Stimulated activated naive B cell treated with anti-CD40 and anti-IgM and Interleukin-4, amounts not matched to agents 10 μg/mL and 1 μg/mL and 100 μg/mL, for 72 hours (primary cell): ENCODE measurements around the gene SSC5D.
A peak's percentile ranks its signal among the peaks of the same experiment; 100 is the strongest.

Experiments used
- ATAC-seq, 2 donors: fragments of 150-1000 bp; cut with Tn5 transposase; replicated peaks; 2 replicates each; pipeline ENCODE4 v1.10.0; 2021; ENCODE audit warnings: moderate library complexity in 1 of 2
- DNase-seq: peaks from one replicate; pipeline ENCODE4 v3.0.0; 2021
- H3K27ac Mint-ChIP-seq: one replicate; pipeline ENCODE4 v1.8.0; 2022; ENCODE audit warnings: mild to moderate bottlenecking, mixed read lengths
- H3K27me3 Mint-ChIP-seq, 2 donors: one replicate each; pipeline ENCODE4 v1.8.0; 2022; ENCODE audit warnings: mixed read lengths in 2 of 2
- H3K36me3 Mint-ChIP-seq, 2 donors: one replicate each; pipeline ENCODE4 v1.8.0; 2022; ENCODE audit warnings: mixed read lengths in 2 of 2, mild to moderate bottlenecking in 1 of 2
- H3K4me1 Mint-ChIP-seq, 2 donors: one replicate each; pipeline ENCODE4 v1.8.0; 2022; ENCODE audit warnings: mixed read lengths in 2 of 2, mild to moderate bottlenecking in 1 of 2
- H3K4me3 Mint-ChIP-seq, 2 donors: one replicate each; pipeline ENCODE4 v1.8.0; 2022; ENCODE audit warnings: mild to moderate bottlenecking in 2 of 2, mixed read lengths in 2 of 2, moderate library complexity in 1 of 2
- H3K9me3 Mint-ChIP-seq, 2 donors: one replicate each; pipeline ENCODE4 v1.8.0; 2022; ENCODE audit warnings: mixed read lengths in 2 of 2, mild to moderate bottlenecking in 1 of 2

Gene SSC5D

DNA sequence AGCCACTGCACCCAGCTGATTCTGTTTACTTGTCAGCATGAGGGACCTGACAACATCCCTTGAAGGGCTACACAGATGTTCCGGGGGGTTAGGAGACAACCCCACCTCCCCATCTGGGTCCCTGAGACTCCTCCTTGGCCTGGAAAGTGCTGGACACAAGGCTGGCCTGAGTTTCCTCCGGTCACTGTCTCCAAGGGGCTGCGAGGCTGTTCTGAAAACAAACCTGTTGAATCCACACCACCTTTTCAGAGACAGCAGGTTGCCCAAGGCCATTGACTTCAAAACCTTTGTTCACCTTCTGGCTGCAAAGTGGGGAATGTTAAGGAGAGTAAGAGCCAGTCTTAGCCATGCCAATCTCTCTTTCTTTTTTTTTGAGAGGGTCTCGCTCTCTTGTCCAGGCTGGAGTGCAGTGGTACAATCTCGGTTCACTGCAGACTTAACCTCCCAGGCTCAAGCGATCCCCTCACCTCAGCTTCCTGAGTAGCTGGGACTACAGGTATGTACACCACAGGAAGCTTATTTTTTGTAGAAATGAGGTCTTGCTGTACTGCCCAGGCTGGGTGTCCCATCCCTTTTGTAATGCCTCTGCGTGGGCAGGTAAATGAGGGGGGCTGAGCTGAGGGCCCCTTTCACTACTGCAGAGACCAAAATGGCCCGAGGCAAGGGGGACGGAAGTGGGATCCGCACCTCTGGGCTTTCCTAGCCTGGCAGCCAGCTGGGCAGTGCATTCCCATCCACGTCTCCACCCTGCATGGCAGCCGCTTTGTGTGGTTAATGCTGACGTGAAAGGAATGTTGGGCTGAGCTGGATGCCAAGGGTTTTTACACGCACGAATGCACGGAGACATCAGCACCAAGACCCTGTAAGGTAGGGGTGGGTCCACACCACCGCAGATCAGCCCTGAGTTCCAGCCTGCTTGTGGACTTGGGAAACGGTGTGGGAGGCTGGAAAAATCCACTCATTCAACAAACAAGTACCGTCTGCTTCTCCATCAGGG is 13.7 kb upstream of the SSC5D start:
- H3K4me1 Mint-ChIP-seq = peaks cover 17 to 35% of the 10 kb centered on the region in 2 donors
- DNase-seq (no peak), ATAC-seq (no peak)
- H3K27ac Mint-ChIP-seq = no peak overlapping the region
- H3K27me3 Mint-ChIP-seq = no peaks in the 10 kb centered on the region
- H3K4me3 Mint-ChIP-seq = no peak overlapping the region
- no peaks in the 10 kb centered on the region for H3K9me3 Mint-ChIP-seq
- H3K36me3 Mint-ChIP-seq = peaks cover 9 to 14% of the 10 kb centered on the region in 2 donors

GRCh38 chr19:55476100-55476775 is 12.0 kb upstream of the SSC5D start, which contains the start of gene ZNF628:
Gene ZNF628 (plus strand): TSS chr19:55476617. CDS start chr19:55479911, 3,294 bp downstream.
- H3K4me1 Mint-ChIP-seq = peaks cover 21 to 40% of the 10 kb centered on the region in 2 donors
- no peaks in the 10 kb centered on the region for H3K27me3 Mint-ChIP-seq

GRCh38 chr19:55477905-55478304 is 10.3 kb upstream of the SSC5D start:
- Mint-ChIP-seq H3K4me1 (peaks cover 21 to 40% of the 10 kb centered on the region in 2 donors), H3K27ac (no peak overlapping the region), H3K36me3 (peaks cover 14 to 22% of the 10 kb centered on the region in 2 donors), H3K27me3 (no peaks in the 10 kb centered on the region), H3K9me3 (no peaks in the 10 kb centered on the region), H3K4me3 (peak overlapping the region; percentile 93)
- ATAC-seq (no peak), DNase-seq (no peak)

More at GRCh38 chr19:55476100-55476775, 12.0 kb upstream of the SSC5D start, which contains the start of gene ZNF628:
- DNase-seq (peak; percentile 95), ATAC-seq (peak; percentile 96)
- Mint-ChIP-seq H3K27ac (peak within 1 kb of the TSS; percentile 96), H3K4me3 (peak within 1 kb of the TSS; percentile 93), H3K36me3 (peaks cover 13 to 22% of the 10 kb centered on the region in 2 donors), H3K9me3 (no peaks in the 10 kb centered on the region)

DNA sequence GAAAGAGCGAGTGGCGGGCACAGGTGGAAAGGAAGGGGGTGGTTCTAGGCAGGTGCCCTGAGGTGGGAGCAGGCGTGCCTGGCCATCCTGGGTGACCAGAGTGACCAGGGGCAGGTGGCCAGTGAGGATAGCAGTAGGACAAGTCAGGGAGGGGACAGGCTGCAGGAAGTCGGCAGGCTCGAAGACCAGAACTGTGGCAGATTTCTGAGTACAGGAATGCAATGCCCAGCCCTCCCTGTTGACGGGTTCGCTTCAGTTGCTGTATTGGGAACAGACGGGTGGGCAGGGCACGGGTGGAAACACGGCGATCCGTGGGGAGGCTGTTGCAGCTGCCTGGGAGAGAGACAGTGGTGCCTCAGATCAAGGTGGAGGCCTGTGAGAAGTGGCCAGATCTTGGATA is 9.9 kb upstream of the SSC5D start:
- H3K27ac Mint-ChIP-seq = no peak overlapping the region
- ATAC-seq (no peak), DNase-seq (no peak)
- peaks cover 16 to 22% of the 10 kb centered on the region in 2 donors for H3K36me3 Mint-ChIP-seq
- no peaks in the 10 kb centered on the region for H3K27me3 Mint-ChIP-seq
- no peaks in the 10 kb centered on the region for H3K9me3 Mint-ChIP-seq
- H3K4me1 Mint-ChIP-seq = peaks cover 21 to 40% of the 10 kb centered on the region in 2 donors
- H3K4me3 Mint-ChIP-seq = peak overlapping the region; percentile 93

DNA sequence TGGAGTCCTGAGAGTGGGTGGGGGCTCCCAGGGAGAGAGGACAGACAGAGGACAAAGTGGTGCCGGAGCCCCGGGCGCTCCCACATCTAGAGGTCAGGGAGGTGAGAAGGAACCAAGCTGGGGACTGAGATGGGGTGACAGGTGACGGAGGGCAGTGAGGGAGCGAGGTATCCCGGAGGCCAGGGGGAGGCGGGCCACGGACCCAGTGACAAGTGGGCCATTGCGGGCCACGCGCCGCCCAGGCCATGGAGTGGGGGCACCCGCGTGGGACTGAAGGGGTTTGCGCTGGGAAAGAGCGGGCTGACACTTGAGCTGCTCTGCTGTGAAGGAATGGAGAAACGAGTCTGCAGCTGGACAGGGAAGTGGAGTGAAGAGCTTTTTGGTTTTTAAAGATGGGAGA is 9.2 kb upstream of the SSC5D start:
- no peak for DNase-seq
- H3K36me3 Mint-ChIP-seq = peaks cover 16 to 22% of the 10 kb centered on the region in 2 donors
- H3K4me3 Mint-ChIP-seq = no peak overlapping the region
- no peaks in the 10 kb centered on the region for H3K27me3 Mint-ChIP-seq
- peaks cover 21 to 40% of the 10 kb centered on the region in 2 donors for H3K4me1 Mint-ChIP-seq
- no peak overlapping the region for H3K27ac Mint-ChIP-seq
- ATAC-seq = no peak
- no peaks in the 10 kb centered on the region for H3K9me3 Mint-ChIP-seq

GRCh38 chr19:55479451-55480230 is 8.6 kb upstream of the SSC5D start:
- Mint-ChIP-seq H3K27ac (no peak overlapping the region), H3K4me3 (no peak overlapping the region), H3K9me3 (no peaks in the 10 kb centered on the region), H3K27me3 (no peaks in the 10 kb centered on the region), H3K4me1 (peaks cover 23 to 45% of the 10 kb centered on the region in 2 donors), H3K36me3 (peaks cover 16 to 22% of the 10 kb centered on the region in 2 donors)
- no peak for ATAC-seq
- DNase-seq = no peak

DNA sequence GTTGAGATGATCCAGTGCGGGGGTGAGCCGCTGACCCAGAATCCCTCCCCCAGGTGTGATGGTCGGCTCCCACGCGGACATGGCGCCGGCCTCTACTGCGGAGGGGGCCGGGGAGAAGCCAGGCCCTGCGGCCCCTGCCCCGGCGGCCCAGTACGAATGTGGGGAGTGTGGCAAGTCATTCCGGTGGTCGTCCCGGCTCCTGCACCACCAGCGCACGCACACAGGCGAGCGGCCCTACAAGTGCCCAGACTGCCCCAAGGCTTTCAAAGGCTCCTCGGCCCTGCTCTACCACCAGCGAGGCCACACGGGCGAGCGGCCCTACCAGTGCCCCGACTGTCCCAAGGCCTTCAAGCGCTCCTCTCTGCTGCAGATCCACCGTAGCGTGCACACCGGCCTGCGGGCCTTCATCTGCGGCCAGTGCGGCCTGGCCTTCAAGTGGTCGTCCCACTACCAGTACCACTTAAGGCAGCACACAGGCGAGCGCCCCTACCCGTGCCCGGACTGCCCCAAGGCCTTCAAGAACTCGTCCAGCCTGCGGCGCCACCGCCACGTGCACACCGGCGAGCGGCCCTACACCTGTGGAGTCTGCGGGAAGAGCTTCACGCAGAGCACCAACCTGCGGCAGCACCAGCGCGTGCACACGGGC is 7.0 kb upstream of the SSC5D start:
- Mint-ChIP-seq H3K4me3 (no peak overlapping the region), H3K9me3 (no peaks in the 10 kb centered on the region), H3K4me1 (peaks cover 27 to 47% of the 10 kb centered on the region in 2 donors), H3K27ac (no peak overlapping the region), H3K36me3 (peaks cover 16 to 27% of the 10 kb centered on the region in 2 donors), H3K27me3 (no peaks in the 10 kb centered on the region)
- ATAC-seq (no peak), DNase-seq (no peak)

DNA sequence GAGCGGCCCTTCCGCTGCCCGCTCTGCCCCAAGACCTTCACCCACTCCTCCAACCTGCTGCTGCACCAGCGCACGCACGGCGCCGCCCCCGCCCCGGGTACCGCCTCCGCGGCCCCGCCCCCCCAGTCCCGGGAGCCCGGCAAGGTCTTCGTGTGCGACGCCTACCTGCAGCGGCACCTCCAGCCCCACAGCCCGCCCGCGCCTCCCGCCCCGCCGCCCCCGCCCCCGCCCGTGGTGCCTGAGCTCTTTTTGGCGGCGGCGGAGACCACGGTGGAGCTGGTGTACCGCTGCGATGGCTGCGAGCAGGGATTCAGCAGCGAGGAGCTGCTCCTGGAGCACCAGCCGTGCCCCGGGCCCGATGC is 6.5 kb upstream of the SSC5D start:
- Mint-ChIP-seq H3K4me1 (peaks cover 27 to 48% of the 10 kb centered on the region in 2 donors), H3K9me3 (no peaks in the 10 kb centered on the region), H3K27me3 (no peaks in the 10 kb centered on the region), H3K4me3 (no peak overlapping the region), H3K36me3 (peaks cover 16 to 27% of the 10 kb centered on the region in 2 donors), H3K27ac (no peak overlapping the region)
- DNase-seq (no peak), ATAC-seq (no peak)

- no peak overlapping the region for H3K27ac Mint-ChIP-seq
- H3K36me3 Mint-ChIP-seq = peaks cover 16 to 27% of the 10 kb centered on the region in 2 donors
- ATAC-seq (no peak), DNase-seq (no peak)
- H3K4me3 Mint-ChIP-seq = no peak overlapping the region
- H3K4me1 Mint-ChIP-seq = peaks cover 27 to 49% of the 10 kb centered on the region in 2 donors
- no peaks in the 10 kb centered on the region for H3K27me3 Mint-ChIP-seq
- H3K9me3 Mint-ChIP-seq = no peaks in the 10 kb centered on the region
Measured at GRCh38 chr19:55482156-55482961, 5.9 kb upstream of the SSC5D start.

DNA sequence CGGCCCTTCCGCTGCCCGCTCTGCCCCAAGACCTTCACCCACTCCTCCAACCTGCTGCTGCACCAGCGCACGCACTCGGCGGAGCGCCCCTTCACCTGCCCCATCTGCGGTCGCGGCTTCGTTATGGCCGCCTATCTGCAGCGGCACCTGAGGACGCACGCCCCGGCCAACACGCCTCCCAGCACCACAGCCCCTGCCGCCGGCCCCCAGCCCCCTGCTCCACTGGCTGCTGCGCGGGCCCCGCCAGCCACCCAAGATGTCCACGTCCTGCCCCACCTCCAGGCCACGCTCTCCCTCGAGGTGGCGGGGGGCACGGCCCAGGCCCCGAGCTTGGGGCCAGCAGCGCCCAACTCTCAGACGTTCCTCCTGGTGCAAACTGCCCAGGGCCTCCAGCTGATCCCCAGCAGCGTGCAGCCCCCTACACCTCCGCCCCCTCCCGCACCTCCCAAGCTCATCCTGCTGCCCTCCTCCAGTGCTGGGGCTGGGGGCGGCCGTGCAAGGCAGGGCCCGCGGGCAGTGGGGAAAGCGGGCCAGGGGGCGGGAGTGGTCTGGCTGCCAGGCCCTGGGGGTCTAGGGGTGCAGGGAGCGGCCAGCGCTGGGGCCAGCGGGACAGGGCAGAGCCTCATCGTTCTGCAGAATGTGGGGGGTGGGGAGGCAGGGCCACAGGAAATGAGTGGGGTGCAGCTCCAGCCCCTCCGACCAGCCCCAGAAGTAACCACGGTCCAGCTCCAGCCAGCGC is 5.1 kb upstream of the SSC5D start:
- H3K4me3 Mint-ChIP-seq = peak overlapping the region in 1 of 2 donors; percentile 57
- no peaks in the 10 kb centered on the region for H3K27me3 Mint-ChIP-seq
- no peak for DNase-seq
- H3K9me3 Mint-ChIP-seq = no peaks in the 10 kb centered on the region
- no peak for ATAC-seq
- peaks cover 28 to 51% of the 10 kb centered on the region in 2 donors for H3K4me1 Mint-ChIP-seq
- H3K27ac Mint-ChIP-seq = peak overlapping the region; percentile 31
- H3K36me3 Mint-ChIP-seq = peaks cover 13 to 22% of the 10 kb centered on the region in 2 donors

DNA sequence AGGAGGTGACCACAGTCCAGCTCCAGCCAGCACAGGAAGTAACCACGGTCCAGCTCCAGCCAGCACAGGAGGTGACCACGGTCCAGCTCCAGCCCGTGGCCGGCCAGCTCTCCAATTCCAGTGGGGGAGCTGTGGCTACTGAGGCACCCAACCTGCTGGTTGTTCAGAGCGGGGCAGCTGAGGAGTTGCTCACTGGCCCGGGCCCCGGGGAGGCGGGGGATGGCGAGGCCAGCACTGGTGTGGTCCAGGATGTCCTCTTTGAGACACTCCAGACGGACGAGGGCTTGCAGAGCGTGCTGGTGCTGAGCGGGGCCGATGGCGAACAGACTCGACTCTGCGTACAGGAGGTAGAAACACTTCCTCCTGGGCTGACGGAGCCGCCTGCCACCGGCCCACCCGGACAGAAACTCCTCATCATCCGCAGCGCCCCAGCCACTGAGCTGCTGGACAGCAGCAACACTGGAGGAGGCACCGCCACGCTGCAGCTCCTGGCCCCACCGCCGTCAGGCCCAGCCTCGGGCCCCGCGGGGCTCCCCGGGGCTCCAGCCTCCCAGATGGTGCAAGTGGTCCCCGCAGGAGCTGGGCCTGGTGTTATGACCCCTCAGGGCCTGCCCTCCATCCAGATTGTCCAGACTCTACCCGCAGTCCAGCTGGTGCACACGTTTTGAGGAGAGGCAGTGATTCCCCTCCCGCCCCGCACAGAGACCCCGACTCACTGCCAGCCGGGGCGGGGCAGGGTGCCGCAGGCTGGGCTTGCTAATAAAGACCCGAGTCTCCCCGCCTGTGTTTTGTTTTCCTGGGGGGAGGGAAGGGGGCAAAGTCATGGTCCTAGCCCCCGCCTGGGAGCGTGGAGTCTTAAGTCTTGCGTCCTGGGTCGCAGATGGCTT is 4.3 kb upstream of the SSC5D start:
- peak overlapping the region; percentile 84 for H3K27ac Mint-ChIP-seq
- peaks cover 22 to 48% of the 10 kb centered on the region in 2 donors for H3K4me1 Mint-ChIP-seq
- H3K27me3 Mint-ChIP-seq = no peaks in the 10 kb centered on the region
- H3K9me3 Mint-ChIP-seq = no peaks in the 10 kb centered on the region
- H3K4me3 Mint-ChIP-seq = peak overlapping the region; percentile 74 to 87
- DNase-seq (no peak), ATAC-seq (no peak)
- peaks cover 9 to 17% of the 10 kb centered on the region in 2 donors for H3K36me3 Mint-ChIP-seq
